ENCODE data around the gene PNRC2. TPM values are rescaled to one million over a fixed set of nuclear protein-coding genes. Genes with fewer than 3 reads are reported as not detected.
"Not testable (repeated sequence)": the region's sequence is repeated elsewhere in the genome, so short reads cannot be mapped to it uniquely, and the experiment has no call there.

PNRC2 gene
- total RNA-seq, 1 donor from 2014 or later, result 106 TPM

DNA sequence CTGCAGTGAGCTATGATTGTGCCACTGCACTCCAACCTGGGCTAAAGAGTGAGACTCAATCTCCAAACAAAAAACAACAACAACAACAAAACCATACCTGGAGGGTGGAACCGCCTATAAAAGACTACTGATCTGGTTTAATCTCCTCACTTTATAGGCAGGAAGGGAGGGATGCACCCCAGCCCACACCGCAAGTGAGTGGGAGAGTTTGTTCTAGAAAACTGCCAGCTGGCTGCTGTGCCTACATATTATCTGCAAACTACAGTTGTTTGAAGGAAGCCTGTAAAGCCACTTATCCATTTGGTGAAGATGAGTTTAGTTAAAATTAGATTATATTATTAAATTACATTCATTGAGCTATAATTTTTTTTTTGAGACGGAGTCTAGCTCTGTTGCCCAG is 29.6 kb downstream of the PNRC2 start:
- TF ChIP-seq, protein P1, sequence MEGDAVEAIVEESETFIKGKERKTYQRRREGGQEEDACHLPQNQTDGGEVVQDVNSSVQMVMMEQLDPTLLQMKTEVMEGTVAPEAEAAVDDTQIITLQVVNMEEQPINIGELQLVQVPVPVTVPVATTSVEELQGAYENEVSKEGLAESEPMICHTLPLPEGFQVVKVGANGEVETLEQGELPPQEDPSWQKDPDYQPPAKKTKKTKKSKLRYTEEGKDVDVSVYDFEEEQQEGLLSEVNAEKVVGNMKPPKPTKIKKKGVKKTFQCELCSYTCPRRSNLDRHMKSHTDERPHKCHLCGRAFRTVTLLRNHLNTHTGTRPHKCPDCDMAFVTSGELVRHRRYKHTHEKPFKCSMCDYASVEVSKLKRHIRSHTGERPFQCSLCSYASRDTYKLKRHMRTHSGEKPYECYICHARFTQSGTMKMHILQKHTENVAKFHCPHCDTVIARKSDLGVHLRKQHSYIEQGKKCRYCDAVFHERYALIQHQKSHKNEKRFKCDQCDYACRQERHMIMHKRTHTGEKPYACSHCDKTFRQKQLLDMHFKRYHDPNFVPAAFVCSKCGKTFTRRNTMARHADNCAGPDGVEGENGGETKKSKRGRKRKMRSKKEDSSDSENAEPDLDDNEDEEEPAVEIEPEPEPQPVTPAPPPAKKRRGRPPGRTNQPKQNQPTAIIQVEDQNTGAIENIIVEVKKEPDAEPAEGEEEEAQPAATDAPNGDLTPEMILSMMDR (IDR thresholded peaks at IDR 0.05; ENCODE audit: partially characterized antibody, unreplicated experiment), result no peak
- no peaks in the 10 kb centered on the region for H3K4me1 Mint-ChIP-seq (ENCODE audit: low read depth, unreplicated experiment)
- H3K27ac Mint-ChIP-seq (ENCODE audit: unreplicated experiment), result no peak overlapping the region
- peaks cover 2% of the 10 kb centered on the region for H3K9me3 Mint-ChIP-seq (ENCODE audit: unreplicated experiment)
- no peaks in the 10 kb centered on the region for H3K27me3 Mint-ChIP-seq (ENCODE audit: unreplicated experiment)
- no peaks in the 10 kb centered on the region for H3K36me3 Mint-ChIP-seq (ENCODE audit: unreplicated experiment)
- no peak overlapping the region for H3K4me3 Mint-ChIP-seq (ENCODE audit: unreplicated experiment)
- no peak for DNase-seq

DNA sequence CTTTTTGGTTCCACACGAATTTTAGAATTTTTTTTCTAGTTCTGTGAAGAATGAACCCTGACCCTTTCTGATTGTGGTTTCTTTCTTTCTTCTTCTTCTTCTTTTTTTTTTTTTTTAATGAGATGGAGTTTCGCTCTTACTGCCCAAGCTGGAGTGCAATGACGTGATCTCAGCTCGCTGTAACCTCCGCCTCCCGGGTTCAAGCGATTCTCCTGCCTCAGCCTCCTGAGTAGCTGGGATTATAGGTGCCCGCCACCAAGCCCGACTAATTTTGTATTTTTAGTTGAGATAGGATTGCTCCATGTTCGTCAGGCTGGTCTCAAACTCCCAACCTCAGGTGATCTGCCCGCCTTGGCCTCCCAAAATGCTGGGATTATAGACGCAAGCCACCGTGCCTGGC is 32.4 kb downstream of the PNRC2 start:
- H3K27me3 Mint-ChIP-seq (ENCODE audit: unreplicated experiment); DNase-seq; H3K9me3 Mint-ChIP-seq (ENCODE audit: unreplicated experiment); H3K27ac Mint-ChIP-seq (ENCODE audit: unreplicated experiment); H3K4me1 Mint-ChIP-seq (ENCODE audit: low read depth, unreplicated experiment); H3K36me3 Mint-ChIP-seq (ENCODE audit: unreplicated experiment); H3K4me3 Mint-ChIP-seq (ENCODE audit: unreplicated experiment): not testable (repeated sequence)

DNA sequence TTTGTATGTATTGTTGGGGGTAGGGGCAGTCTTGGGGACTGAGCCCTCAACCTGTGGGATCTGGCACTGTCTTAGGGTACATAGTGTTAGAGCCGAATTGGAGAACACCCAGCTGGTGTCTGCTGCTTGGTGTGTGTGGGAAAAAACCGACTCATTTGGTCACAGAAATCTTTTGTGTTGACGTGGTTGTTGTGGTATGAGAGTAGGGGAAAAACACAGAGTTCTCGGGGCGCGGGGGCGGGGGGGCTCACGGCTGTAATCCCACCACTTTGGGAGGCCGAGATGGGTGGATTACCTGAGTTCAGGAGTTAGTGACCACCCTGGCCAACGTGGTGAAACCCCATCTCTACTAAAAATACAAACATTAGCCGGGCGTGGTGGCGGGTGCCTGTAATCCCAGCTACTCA is 35.8 kb downstream of the PNRC2 start:
- H3K36me3 Mint-ChIP-seq (ENCODE audit: unreplicated experiment), result no peaks in the 10 kb centered on the region
- H3K27me3 Mint-ChIP-seq (ENCODE audit: unreplicated experiment), result no peaks in the 10 kb centered on the region
- H3K27ac Mint-ChIP-seq (ENCODE audit: unreplicated experiment), result no peak overlapping the region
- no peak for DNase-seq
- no peaks in the 10 kb centered on the region for H3K4me1 Mint-ChIP-seq (ENCODE audit: low read depth, unreplicated experiment)
- TF ChIP-seq, protein P1 (IDR thresholded peaks at IDR 0.05; ENCODE audit: partially characterized antibody, unreplicated experiment), result no peak
- no peak overlapping the region for H3K4me3 Mint-ChIP-seq (ENCODE audit: unreplicated experiment)
- no peaks in the 10 kb centered on the region for H3K9me3 Mint-ChIP-seq (ENCODE audit: unreplicated experiment)

DNA sequence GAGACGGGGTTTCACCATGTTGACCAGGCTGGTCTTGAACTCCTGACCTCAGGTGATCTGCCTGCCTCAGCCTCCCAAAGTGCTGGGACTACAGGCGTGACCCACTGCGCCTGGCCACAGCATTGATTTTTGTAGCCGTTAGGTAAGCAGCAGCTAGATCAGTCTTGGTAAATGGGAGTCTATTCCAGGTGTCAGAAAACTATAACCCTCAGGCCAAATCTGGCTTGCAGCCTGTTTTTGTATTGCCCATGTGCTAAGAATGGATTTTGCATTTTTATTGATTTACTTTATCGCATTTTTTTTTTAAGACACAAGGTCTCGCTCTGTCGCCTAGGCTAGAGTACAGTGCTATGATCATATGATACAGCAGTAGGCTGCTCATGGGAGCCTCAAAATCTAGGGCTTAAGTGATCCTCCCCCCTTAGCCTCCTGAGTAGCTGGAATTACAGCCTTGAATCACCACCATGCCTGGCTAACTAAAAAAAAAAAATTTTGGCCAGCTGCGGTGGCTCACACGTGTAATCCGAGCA is 37.1 kb downstream of the PNRC2 start:
- Mint-ChIP-seq H3K9me3 (ENCODE audit: unreplicated experiment) (no peaks in the 10 kb centered on the region), H3K27ac (ENCODE audit: unreplicated experiment) (no peak overlapping the region), H3K4me3 (ENCODE audit: unreplicated experiment) (no peak overlapping the region), H3K4me1 (ENCODE audit: low read depth, unreplicated experiment) (no peaks in the 10 kb centered on the region), H3K36me3 (ENCODE audit: unreplicated experiment) (no peaks in the 10 kb centered on the region), H3K27me3 (ENCODE audit: unreplicated experiment) (no peaks in the 10 kb centered on the region)
- TF ChIP-seq, protein P1 (IDR thresholded peaks at IDR 0.05; ENCODE audit: partially characterized antibody, unreplicated experiment), result no peak
- no peak for DNase-seq

GRCh38 chr1:23997812-23998211 is 38.2 kb downstream of the PNRC2 start:
- H3K36me3 Mint-ChIP-seq (ENCODE audit: unreplicated experiment), result no peaks in the 10 kb centered on the region
- no peaks in the 10 kb centered on the region for H3K9me3 Mint-ChIP-seq (ENCODE audit: unreplicated experiment)
- H3K27ac Mint-ChIP-seq (ENCODE audit: unreplicated experiment), result no peak overlapping the region
- H3K4me1 Mint-ChIP-seq (ENCODE audit: low read depth, unreplicated experiment), result no peaks in the 10 kb centered on the region
- H3K27me3 Mint-ChIP-seq (ENCODE audit: unreplicated experiment), result no peaks in the 10 kb centered on the region
- H3K4me3 Mint-ChIP-seq (ENCODE audit: unreplicated experiment), result no peak overlapping the region
- TF ChIP-seq, protein P1 (IDR thresholded peaks at IDR 0.05; ENCODE audit: partially characterized antibody, unreplicated experiment), result no peak
- no peak for DNase-seq
